Esophagus muscularis mucosa (tissue), 4 donors: ENCODE results near the gene RPL14. TPM values are rescaled to one million over a fixed set of nuclear protein-coding genes. Genes with fewer than 3 reads are reported as not detected.

Experiments
- DNase-seq: peaks from one replicate; pipeline ENCODE4 v3.0.0-alpha.2; 2017; ENCODE audit errors: extremely low spot score
- H3K27ac ChIP-seq, 4 donors: fragments of 200-600 bp; sonication (generic); replicated peaks in 1 of 4; 1 replicate in 3 of 4; 2 replicates in 1 of 4; pipeline ENCODE4 v1.5.1; 2016 to 2019; ENCODE audit warnings: mild to moderate bottlenecking in 1 of 4
- H3K27me3 ChIP-seq, 4 donors: fragments of 200-600 bp; sonication (generic); one replicate each; pipeline versions ENCODE4 v1.5.1 to v1.6.0; 2016 to 2019
- H3K36me3 ChIP-seq, 4 donors: fragments of 200-600 bp; sonication (generic); one replicate each; pipeline ENCODE4 v1.5.1; 2016 to 2019
- H3K4me1 ChIP-seq, 4 donors: fragments of 200-600 bp; sonication (generic); one replicate each; pipeline ENCODE4 v1.5.1; 2016 to 2019
- H3K4me3 ChIP-seq, 4 donors: fragments of 200-600 bp; sonication (generic); 1 replicate in 2 of 4; 2 replicates in 2 of 4; pipeline ENCODE4 v1.5.1; 2016 to 2019; ENCODE audit warnings: mild to moderate bottlenecking in 4 of 4, moderate library complexity in 1 of 4
- H3K9me3 ChIP-seq, 4 donors: fragments of 200-600 bp; sonication (generic); 1 replicate in 3 of 4; 2 replicates in 1 of 4; pipeline ENCODE4 v1.5.1; 2016 to 2019
- CTCF ChIP-seq, 3 experiments: fragments of 200-600 bp in 2 of 3; fragments of 450-650 bp in 1 of 3; sonication (generic) in 2 of 3; IDR thresholded peaks; one replicate each; pipeline ENCODE4 v1.5.1; 2017 to 2019; ENCODE audit warnings: antibody characterized with exemption in 3 of 3, mild to moderate bottlenecking in 2 of 3, moderate library complexity in 1 of 3
- EP300 ChIP-seq: sonication (generic); formaldehyde crosslinking; IDR thresholded peaks from one replicate; pipeline ENCODE4 v1.6.1; 2017; ENCODE audit warnings: antibody characterized with exemption
- POLR2A ChIP-seq: fragments of 450-650 bp; IDR thresholded peaks from one replicate; pipeline ENCODE4 v1.6.1; 2017; ENCODE audit warnings: antibody characterized with exemption, moderate library complexity, mild to moderate bottlenecking, low read depth
- POLR2AphosphoS5 ChIP-seq, 2 donors: sonication (generic); formaldehyde crosslinking; IDR thresholded peaks; one replicate each; pipeline ENCODE4 v1.6.1; 2017; ENCODE audit warnings: antibody characterized with exemption in 2 of 2
- WGBS: methylation state at CpG from one replicate; pipeline ENCODE4 v1.1.5; 2018; 5-methylcytosine and 5-hydroxymethylcytosine counted together
- intact Hi-C: fragments of 100-400 bp; cut with DNase I; formaldehyde crosslinking; loops from one replicate; pipeline ENCODE4 v1.15.1; 2023
- total RNA-seq, 4 donors: library from RNA; depleted of rRNA; stranded (reverse); fragments of >200 nt; gene quantifications; one replicate each; pipeline versions ENCODE4 v1.1.0 to v1.2.1, GENCODE V29; 2016

The RPL14 gene
- total RNA-seq, 4 donors from 2014 or later: 322 to 414 (median 372) TPM

DNA sequence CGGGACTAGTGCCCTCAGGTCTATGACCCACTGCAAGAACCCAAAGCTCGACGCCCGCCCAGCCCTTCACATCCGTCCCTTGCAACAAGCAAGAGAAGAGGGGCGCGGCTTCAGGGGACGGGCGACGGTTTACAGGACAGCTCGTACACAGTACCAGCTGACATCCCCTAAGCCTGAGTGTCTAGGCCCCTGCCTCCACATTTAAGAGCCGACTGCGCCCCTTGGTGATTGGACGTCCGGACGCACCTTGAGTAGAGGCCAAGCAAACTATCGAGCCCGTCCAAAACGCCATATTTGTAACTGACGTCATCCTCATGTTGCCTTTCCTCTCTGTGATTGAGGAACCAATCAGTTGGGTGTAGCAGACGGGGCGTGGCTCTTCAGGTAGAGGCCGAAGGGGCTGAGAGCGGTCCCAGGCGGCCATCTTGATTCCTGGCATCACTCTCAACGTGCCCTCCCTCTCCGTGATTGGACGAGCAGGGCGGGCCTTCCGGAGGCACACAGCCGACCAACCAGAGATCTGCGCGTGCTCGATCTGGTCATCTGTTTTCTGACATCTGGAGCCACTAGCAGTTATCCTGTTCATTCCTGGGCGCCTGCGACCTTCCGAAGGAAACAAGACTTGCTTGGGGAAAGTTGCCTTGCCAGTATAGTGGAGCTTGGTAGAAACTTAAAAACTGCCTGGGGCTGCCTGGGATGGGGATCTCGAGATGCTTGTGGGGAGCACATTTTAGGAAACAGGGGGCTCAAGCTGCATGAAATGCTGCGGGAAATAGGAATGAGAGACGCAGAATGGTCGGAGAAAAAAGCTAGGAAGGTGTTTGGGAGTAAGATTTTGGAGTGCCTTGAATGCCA is 4.0 kb upstream of the RPL14 start:
- intact Hi-C loops: loop anchor here (5.0 kb wide), 1 partner anchor 146 kb away; the partner anchor contains the start of gene EIF1B
- WGBS: under 1% methylated on average over 36 of the region's 41 CpGs

GRCh38 chr3:40453933-40454332 is 3.2 kb upstream of the RPL14 start:
- TF ChIP-seq POLR2AphosphoS5 (IDR thresholded peaks at IDR 0.05) (no peak), EP300 (no peak), CTCF (IDR thresholded peaks at IDR 0.05) (no peak), POLR2A (no peak)
- peaks cover 5 to 19% (median 7%) of the 10 kb centered on the region in 4 donors for H3K36me3 ChIP-seq
- peaks cover 33 to 39% (median 37%) of the 10 kb centered on the region in 4 donors for H3K4me1 ChIP-seq
- DNase-seq: no peak
- intact Hi-C loops: loop anchor here (5.0 kb wide), 1 partner anchor 147 kb away; the partner anchor contains the start of gene EIF1B
- H3K27me3 ChIP-seq: no peaks in the 10 kb centered on the region
- peak overlapping the region; percentile 63 to 80 (median 72) for H3K4me3 ChIP-seq
- H3K27ac ChIP-seq: peak overlapping the region; percentile 88 to 95 (median 90)
- no peaks in the 10 kb centered on the region for H3K9me3 ChIP-seq
- WGBS: 27% methylated on average over 6 of the region's 6 CpGs

More for the DNA sequence above, 4.0 kb upstream of the RPL14 start:
- DNase-seq: peak; percentile 100
- peaks cover 25 to 31% (median 28%) of the 10 kb centered on the region in 4 donors for H3K4me1 ChIP-seq
- H3K4me3 ChIP-seq: peak overlapping the region; percentile 63 to 80 (median 72)
- peaks cover 0 to 14% (median under 1%) of the 10 kb centered on the region in 4 donors for H3K36me3 ChIP-seq
- H3K9me3 ChIP-seq: no peaks in the 10 kb centered on the region
- TF ChIP-seq CTCF (IDR thresholded peaks at IDR 0.05) (no peak), POLR2AphosphoS5 (IDR thresholded peaks at IDR 0.05) (peak; percentile 93 to 95)
- peak overlapping the region; percentile 88 to 95 (median 90) for H3K27ac ChIP-seq
- H3K27me3 ChIP-seq: no peaks in the 10 kb centered on the region

GRCh38 chr3:40455328-40455727 is 1.8 kb upstream of the RPL14 start:
- no peak overlapping the region for H3K4me3 ChIP-seq
- H3K27me3 ChIP-seq: no peaks in the 10 kb centered on the region
- TF ChIP-seq POLR2A: no peak
- no peak for TF ChIP-seq CTCF (IDR thresholded peaks at IDR 0.05)
- no peak for TF ChIP-seq EP300
- no peak for TF ChIP-seq POLR2AphosphoS5 (IDR thresholded peaks at IDR 0.05)
- intact Hi-C loops: loop anchor here (5.0 kb wide), 1 partner anchor 67 kb away; the partner anchor contains the start of gene ZNF621
- no peaks in the 10 kb centered on the region for H3K9me3 ChIP-seq
- WGBS: 91% methylated on average over 3 of the region's 4 CpGs
- peaks cover 18 to 26% (median 21%) of the 10 kb centered on the region in 4 donors for H3K36me3 ChIP-seq
- H3K4me1 ChIP-seq: peaks cover 36 to 52% (median 46%) of the 10 kb centered on the region in 4 donors
- no peak overlapping the region for H3K27ac ChIP-seq
- no peak for DNase-seq

DNA sequence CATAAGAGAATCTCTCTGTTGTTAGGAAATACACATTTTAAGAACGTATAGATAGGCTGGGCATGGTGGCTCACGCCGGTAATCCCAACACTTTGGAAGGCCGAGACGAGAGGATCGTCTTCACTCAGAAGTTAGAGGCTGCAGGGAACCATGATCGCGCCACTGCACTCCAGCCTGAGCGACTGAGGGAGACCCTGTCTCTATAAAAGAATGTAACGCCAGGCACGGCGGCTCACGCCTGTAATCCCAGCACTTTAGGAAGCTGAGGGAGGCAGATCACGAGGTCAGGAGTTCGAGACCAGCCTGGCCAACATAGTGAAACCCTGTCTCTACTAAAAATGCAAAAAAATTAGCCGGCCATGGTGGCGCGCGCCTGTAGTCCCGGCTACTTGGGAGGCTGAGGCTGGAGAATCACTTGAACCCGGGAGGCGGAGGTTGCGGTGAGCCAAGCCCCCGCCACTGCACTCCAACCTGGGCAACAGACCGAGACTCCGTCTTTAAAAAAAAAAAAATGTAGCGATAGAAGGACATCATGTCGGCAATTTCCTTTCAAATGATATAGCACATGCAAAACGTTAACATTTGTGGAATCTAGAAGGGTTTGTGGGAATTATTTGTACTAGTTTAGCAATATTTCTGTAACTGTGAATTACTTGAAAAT is 730 bp upstream of the RPL14 start:
- peak overlapping the region; percentile 92 to 96 (median 92) for H3K27ac ChIP-seq
- H3K9me3 ChIP-seq: no peaks in the 10 kb centered on the region
- 54% methylated on average over 29 of the region's 29 CpGs for WGBS
- H3K36me3 ChIP-seq: peaks cover 27 to 34% (median 30%) of the 10 kb centered on the region in 4 donors
- DNase-seq: no peak
- peak overlapping the region; percentile 91 to 97 (median 94) for H3K4me3 ChIP-seq
- TF ChIP-seq CTCF (IDR thresholded peaks at IDR 0.05) (no peak), POLR2AphosphoS5 (IDR thresholded peaks at IDR 0.05) (no peak), POLR2A (no peak), EP300 (no peak)
- intact Hi-C loops: loop anchor here (5.0 kb wide), 1 partner anchor 66 kb away; the partner anchor contains the start of gene ZNF621
- peaks cover 36 to 59% (median 50%) of the 10 kb centered on the region in 4 donors for H3K4me1 ChIP-seq
- H3K27me3 ChIP-seq: no peaks in the 10 kb centered on the region
